DOHH2 (cell line): Measurements from ENCODE around the gene DDO.

Experiments
- EZH2phosphoT487 ChIP-seq: fragments of 200-600 bp; sonication (generic); IDR thresholded peaks from 2 replicates; pipeline ENCODE4 v1.6.1; 2017; ENCODE audit warnings: borderline replicate concordance, mild to moderate bottlenecking, antibody characterized with exemption, low read length, moderate library complexity, mixed read lengths
- TF ChIP-seq, protein P1 (sequence below): fragments of 200-600 bp; sonication (generic); IDR thresholded peaks from one replicate; pipeline ENCODE4 v1.5.1; 2014; ENCODE audit warnings: antibody characterized with exemption, mild to moderate bottlenecking, low read depth, low read length; ENCODE audit not compliant: poor library complexity, severe bottlenecking

DNA sequence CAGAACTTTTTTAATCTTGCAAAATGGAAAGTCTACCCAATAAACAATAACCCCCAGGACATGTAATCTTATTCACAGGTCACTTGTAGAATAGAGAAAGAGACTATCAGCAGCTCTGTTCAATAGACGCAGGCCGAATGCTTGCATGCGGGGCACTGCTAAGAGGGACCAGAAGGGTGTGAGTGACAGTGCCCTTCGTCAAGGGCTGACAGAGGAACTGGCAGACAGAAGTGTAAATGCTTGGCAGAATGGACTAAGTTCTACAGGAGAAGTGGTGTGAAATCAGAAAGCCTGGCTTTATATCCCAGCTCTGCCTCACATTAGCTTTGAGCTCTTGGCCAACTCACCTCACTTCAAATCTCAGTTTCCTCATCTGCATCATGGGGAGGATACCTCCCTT, 21.0 kb downstream of the DDO start:
- TF ChIP-seq, protein P1, sequence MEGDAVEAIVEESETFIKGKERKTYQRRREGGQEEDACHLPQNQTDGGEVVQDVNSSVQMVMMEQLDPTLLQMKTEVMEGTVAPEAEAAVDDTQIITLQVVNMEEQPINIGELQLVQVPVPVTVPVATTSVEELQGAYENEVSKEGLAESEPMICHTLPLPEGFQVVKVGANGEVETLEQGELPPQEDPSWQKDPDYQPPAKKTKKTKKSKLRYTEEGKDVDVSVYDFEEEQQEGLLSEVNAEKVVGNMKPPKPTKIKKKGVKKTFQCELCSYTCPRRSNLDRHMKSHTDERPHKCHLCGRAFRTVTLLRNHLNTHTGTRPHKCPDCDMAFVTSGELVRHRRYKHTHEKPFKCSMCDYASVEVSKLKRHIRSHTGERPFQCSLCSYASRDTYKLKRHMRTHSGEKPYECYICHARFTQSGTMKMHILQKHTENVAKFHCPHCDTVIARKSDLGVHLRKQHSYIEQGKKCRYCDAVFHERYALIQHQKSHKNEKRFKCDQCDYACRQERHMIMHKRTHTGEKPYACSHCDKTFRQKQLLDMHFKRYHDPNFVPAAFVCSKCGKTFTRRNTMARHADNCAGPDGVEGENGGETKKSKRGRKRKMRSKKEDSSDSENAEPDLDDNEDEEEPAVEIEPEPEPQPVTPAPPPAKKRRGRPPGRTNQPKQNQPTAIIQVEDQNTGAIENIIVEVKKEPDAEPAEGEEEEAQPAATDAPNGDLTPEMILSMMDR, result no peak
- TF ChIP-seq EZH2phosphoT487, result no peak
